Astrocyte (in vitro differentiated cells and primary cell): ENCODE data around the gene SPON2. TPM values are rescaled to one million over a fixed set of nuclear protein-coding genes. Genes with fewer than 3 reads are reported as not detected.
A peak's percentile ranks its signal among the peaks of the same experiment; 100 is the strongest.

Source experiments
- DNase-seq: peaks from one replicate; pipeline ENCODE4 v3.0.0-alpha.2; 2010; ENCODE audit warnings: low read depth
- FAIRE-seq: peaks from 2 replicates; lab custom pipeline; 2011; peaks lifted over from hg19 to GRCh38; lab: Jason Lieb, UNC
- H2AFZ ChIP-seq: 2 replicates; pipeline ENCODE4 v1.6.0; 2012; ENCODE audit warnings: low read depth, low read length, inconsistent platforms
- H3K27ac ChIP-seq: 2 replicates; pipeline ENCODE4 v1.5.1; 2011; ENCODE audit warnings: low read depth, low read length, inconsistent platforms
- H3K27me3 ChIP-seq: 2 replicates; pipeline ENCODE4 v1.6.0; 2011; ENCODE audit warnings: low read length, inconsistent platforms; ENCODE audit not compliant: insufficient read depth
- H3K36me3 ChIP-seq: 2 replicates; pipeline ENCODE4 v1.5.1; 2011; ENCODE audit warnings: low read length, inconsistent platforms; ENCODE audit not compliant: insufficient read depth
- H3K4me1 ChIP-seq: 2 replicates; pipeline ENCODE4 v1.5.1; 2011; ENCODE audit warnings: low read length, inconsistent platforms; ENCODE audit not compliant: insufficient read depth
- H3K4me2 ChIP-seq: 2 replicates; pipeline ENCODE4 v1.6.0; 2012; ENCODE audit warnings: low read length, inconsistent platforms
- H3K4me3 ChIP-seq: 2 replicates; pipeline ENCODE4 v1.5.1; 2011; ENCODE audit warnings: low read depth, mild to moderate bottlenecking, low read length, inconsistent platforms; ENCODE audit not compliant: insufficient read depth
- H3K79me2 ChIP-seq: 2 replicates; pipeline ENCODE4 v1.6.0; 2012; ENCODE audit warnings: mild to moderate bottlenecking, low read length, inconsistent platforms; ENCODE audit not compliant: insufficient read depth
- H3K9ac ChIP-seq: 2 replicates; pipeline ENCODE4 v1.6.0; 2012; ENCODE audit warnings: mild to moderate bottlenecking, low read length, inconsistent platforms
- H3K9me3 ChIP-seq: 2 replicates; pipeline ENCODE4 v1.5.1; 2012; ENCODE audit warnings: low read depth, mild to moderate bottlenecking, low read length, inconsistent platforms; ENCODE audit not compliant: insufficient read depth
- H4K20me1 ChIP-seq: 2 replicates; pipeline ENCODE4 v1.6.0; 2012; ENCODE audit warnings: low read length, inconsistent platforms; ENCODE audit not compliant: insufficient read depth
- H3K27ac Mint-ChIP-seq: one replicate; pipeline ENCODE4 v1.8.0; 2021; ENCODE audit warnings: mild to moderate bottlenecking, mixed read lengths; ENCODE audit not compliant: unreplicated experiment
- H3K27me3 Mint-ChIP-seq: one replicate; pipeline ENCODE4 v1.8.0; 2021; ENCODE audit warnings: low read depth, mixed read lengths; ENCODE audit not compliant: unreplicated experiment
- H3K36me3 Mint-ChIP-seq: one replicate; pipeline ENCODE4 v1.8.0; 2021; ENCODE audit warnings: low read depth, mixed read lengths; ENCODE audit not compliant: unreplicated experiment
- H3K4me1 Mint-ChIP-seq: one replicate; pipeline ENCODE4 v1.8.0; 2021; ENCODE audit warnings: low read depth, mixed read lengths; ENCODE audit not compliant: unreplicated experiment
- H3K4me3 Mint-ChIP-seq: one replicate; pipeline ENCODE4 v1.8.0; 2021; ENCODE audit warnings: mild to moderate bottlenecking, moderate library complexity, mixed read lengths; ENCODE audit not compliant: unreplicated experiment
- H3K9me3 Mint-ChIP-seq: one replicate; pipeline ENCODE4 v1.8.0; 2021; ENCODE audit warnings: mild to moderate bottlenecking, mixed read lengths; ENCODE audit not compliant: unreplicated experiment
- CTCF ChIP-seq: IDR thresholded peaks from 2 replicates; pipeline ENCODE4 v1.5.1; 2011; ENCODE audit warnings: low read depth, mild to moderate bottlenecking, inconsistent platforms, low read length, moderate library complexity; ENCODE audit not compliant: insufficient read depth
- EZH2 ChIP-seq: IDR thresholded peaks from 2 replicates; pipeline ENCODE4 v1.6.1; 2012; ENCODE audit warnings: mild to moderate bottlenecking, low read length, inconsistent platforms; ENCODE audit not compliant: insufficient read depth
- total RNA-seq: library from RNA; stranded (reverse); gene quantifications from 2 replicates; pipeline ENCODE4 v1.2.1, GENCODE V29; 2021

The SPON2 gene
- total RNA-seq, 1 donor from 2014 or later: 47.8 TPM

- Histone ChIP-seq H3K9ac (no peak overlapping the region), H2AFZ (no peak overlapping the region), H3K4me1 (peaks cover 20% of the 10 kb centered on the region), H3K9me3 (no peaks in the 10 kb centered on the region), H4K20me1 (peaks cover 6% of the 10 kb centered on the region), H3K4me3 (no peak overlapping the region), H3K79me2 (no peaks in the 10 kb centered on the region), H3K27me3 (no peaks in the 10 kb centered on the region), H3K36me3 (peaks cover 3% of the 10 kb centered on the region), H3K4me2 (no peak overlapping the region), H3K27ac (no peak overlapping the region)
- Mint-ChIP-seq H3K27me3 (peaks cover 2% of the 10 kb centered on the region), H3K36me3 (peaks cover 4% of the 10 kb centered on the region), H3K4me3 (peak overlapping the region; percentile 34), H3K9me3 (no peaks in the 10 kb centered on the region), H3K4me1 (peaks cover 2% of the 10 kb centered on the region), H3K27ac (no peak overlapping the region)
- TF ChIP-seq EZH2: no peak
- TF ChIP-seq CTCF: no peak
- no peak for DNase-seq
- FAIRE-seq: no peak
Measured at GRCh38 chr4:1208266-1208961, 36.0 kb upstream of the SPON2 start.

GRCh38 chr4:1207603-1208265, 35.4 kb upstream of the SPON2 start:
- Histone ChIP-seq H3K79me2 (no peaks in the 10 kb centered on the region), H4K20me1 (peaks cover 5% of the 10 kb centered on the region), H3K9ac (no peak overlapping the region), H3K36me3 (peaks cover 3% of the 10 kb centered on the region), H3K27me3 (no peaks in the 10 kb centered on the region), H3K4me3 (no peak overlapping the region), H3K4me2 (no peak overlapping the region), H3K9me3 (no peaks in the 10 kb centered on the region), H2AFZ (no peak overlapping the region), H3K4me1 (peaks cover 20% of the 10 kb centered on the region), H3K27ac (no peak overlapping the region)
- TF ChIP-seq EZH2: no peak
- no peak for TF ChIP-seq CTCF
- H3K36me3 Mint-ChIP-seq: peaks cover 4% of the 10 kb centered on the region
- H3K9me3 Mint-ChIP-seq: no peaks in the 10 kb centered on the region
- DNase-seq (peak; percentile 62), FAIRE-seq (no peak)
- no peak overlapping the region for H3K27ac Mint-ChIP-seq
- no peak overlapping the region for H3K4me3 Mint-ChIP-seq
- peaks cover 2% of the 10 kb centered on the region for H3K27me3 Mint-ChIP-seq
- H3K4me1 Mint-ChIP-seq: peaks cover 2% of the 10 kb centered on the region

- H3K4me1 Mint-ChIP-seq: peaks cover 4% of the 10 kb centered on the region
- no peaks in the 10 kb centered on the region for H3K9me3 Mint-ChIP-seq
- peaks cover 26% of the 10 kb centered on the region for H3K4me1 ChIP-seq
- no peak for FAIRE-seq
- no peak overlapping the region for H2AFZ ChIP-seq
- no peak for DNase-seq
- no peak overlapping the region for H3K4me3 ChIP-seq
- H3K36me3 ChIP-seq: no peaks in the 10 kb centered on the region
- peaks cover 4% of the 10 kb centered on the region for H3K36me3 Mint-ChIP-seq
- no peaks in the 10 kb centered on the region for H3K27me3 ChIP-seq
- H3K79me2 ChIP-seq: no peaks in the 10 kb centered on the region
- H3K27ac Mint-ChIP-seq: no peak overlapping the region
- H4K20me1 ChIP-seq: peaks cover 5% of the 10 kb centered on the region
- peaks cover 2% of the 10 kb centered on the region for H3K27me3 Mint-ChIP-seq
- no peak overlapping the region for H3K9ac ChIP-seq
- no peak overlapping the region for H3K4me3 Mint-ChIP-seq
- H3K9me3 ChIP-seq: no peaks in the 10 kb centered on the region
- no peak for TF ChIP-seq CTCF
- no peak for TF ChIP-seq EZH2
- H3K4me2 ChIP-seq: no peak overlapping the region
- no peak overlapping the region for H3K27ac ChIP-seq
Measured at GRCh38 chr4:1207157-1207470, 34.7 kb upstream of the SPON2 start.
